GM15510 (cell line): ENCODE measurements around the gene TSPOAP1.

Source experiments
- POLR2A ChIP-seq: IDR thresholded peaks from 3 replicates; pipeline ENCODE4 v1.6.1; 2011; ENCODE audit warnings: borderline replicate concordance; ENCODE audit not compliant: insufficient read length; ENCODE audit errors: extremely low read depth

The TSPOAP1 gene

GRCh38 chr17:58365980-58366595, 37.5 kb upstream of the TSPOAP1 start:
- TF ChIP-seq POLR2A, result no peak

DNA sequence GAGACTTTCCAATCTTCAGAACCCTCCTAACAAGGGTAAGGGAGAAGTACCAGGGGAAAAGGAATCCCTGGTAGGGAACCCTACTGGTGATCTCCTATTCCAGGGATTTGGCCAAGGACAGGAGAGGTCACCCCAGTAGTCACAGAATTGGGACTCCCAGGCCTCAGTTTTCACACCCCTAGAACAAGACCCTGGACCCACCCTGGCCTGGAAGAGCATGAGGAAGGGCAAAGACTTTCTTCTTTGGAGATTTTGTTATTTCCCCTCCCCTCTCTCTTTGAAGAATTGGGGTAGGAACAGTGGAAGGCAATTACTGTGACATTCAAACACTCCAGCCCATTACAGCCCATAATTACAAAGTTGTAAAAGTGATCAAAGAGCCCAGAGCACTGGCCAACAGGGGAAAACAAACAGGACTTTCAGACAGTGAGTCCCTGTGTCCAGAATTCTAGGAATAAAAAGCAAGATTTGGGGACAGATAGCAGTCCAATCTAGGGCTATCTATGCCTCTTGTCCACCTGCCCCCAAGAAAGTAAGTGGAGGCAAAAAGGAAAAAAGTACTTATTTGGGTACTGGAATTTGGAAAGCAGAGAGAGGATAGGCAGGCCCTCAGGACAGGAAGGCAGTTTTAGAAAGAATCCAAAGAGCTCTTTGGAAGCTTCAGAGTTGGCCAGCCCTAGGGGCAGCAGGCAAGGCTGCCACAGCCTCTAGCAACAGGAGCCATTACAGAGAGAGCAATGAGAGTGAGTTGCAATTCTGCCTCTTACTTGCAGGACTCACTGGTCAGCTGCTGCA, 36.8 kb upstream of the TSPOAP1 start:
- TF ChIP-seq POLR2A, result no peak

- no peak for TF ChIP-seq POLR2A
Observed at GRCh38 chr17:58364270-58364942, 35.8 kb upstream of the TSPOAP1 start.

DNA sequence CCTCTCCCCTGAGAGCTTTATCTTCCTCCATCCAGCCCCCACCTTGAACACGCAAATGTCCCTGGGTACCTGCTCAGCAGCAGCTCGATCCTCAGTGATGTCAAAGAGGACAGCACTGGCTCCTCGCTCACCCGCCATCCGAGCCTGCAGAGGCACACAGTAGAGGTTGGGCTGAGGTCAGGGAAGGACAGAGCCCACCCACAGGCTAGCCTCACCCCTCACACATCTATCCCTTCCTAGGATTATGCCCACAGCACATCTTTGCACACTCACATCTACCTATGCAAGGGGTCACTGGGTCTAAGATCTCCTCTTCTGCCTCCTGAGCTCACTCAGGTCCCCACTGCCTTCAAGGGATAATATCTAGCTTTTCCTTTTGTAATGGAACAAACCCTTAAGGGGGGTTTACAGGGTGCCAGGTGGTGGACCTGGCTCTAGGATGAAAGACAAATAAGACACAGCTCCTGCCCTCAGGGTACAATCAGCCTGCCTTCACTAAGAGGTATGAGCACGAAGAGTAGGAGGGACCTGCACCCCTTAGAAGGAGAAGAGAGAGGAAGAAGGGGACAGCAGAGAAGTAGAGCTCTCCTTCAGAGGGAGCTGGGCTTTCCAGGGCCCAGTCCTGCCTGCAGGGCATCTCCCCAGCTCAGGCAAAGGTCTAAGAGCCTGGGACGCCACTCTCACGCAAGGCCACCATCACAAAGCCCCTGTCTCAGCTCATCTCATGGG, 35.0 kb upstream of the TSPOAP1 start:
- no peak for TF ChIP-seq POLR2A

- no peak for TF ChIP-seq POLR2A
Observed at GRCh38 chr17:58362368-58363014, 33.9 kb upstream of the TSPOAP1 start.

DNA sequence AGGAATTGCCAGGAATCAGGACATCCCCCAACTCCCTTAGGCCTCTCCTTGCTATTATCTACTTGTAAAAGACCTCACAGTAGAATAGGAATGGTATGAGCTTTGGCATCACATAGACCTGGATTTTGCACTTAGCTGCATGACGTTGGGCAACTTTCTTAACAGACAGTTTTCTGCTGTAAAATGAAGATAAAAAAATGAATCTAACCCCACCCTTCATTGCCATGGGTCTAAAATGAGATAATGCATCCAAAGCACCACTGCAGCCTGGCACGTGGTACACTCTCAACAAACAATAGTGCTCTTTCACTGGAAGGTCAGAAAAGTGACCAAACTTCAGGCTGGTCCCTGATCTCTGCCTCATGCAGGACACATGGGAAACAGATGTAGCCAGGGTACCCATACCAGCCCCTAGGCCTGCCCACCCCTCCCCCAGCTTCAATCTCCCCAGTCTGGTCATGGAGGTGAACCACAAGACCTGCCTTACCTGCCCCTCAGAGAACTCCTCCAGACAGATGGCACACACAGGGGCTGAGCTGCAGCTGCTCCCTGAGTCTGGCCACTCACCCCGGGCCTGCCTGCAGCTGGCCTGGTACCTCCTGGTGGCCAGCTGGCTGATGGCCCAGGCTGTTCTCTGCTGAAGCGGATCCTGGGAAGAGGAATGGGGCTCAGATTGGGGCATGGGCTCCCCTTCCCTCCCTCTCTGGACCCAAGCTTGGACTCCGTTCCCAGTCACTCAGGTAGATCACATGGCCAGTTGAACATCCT, 31.9 kb upstream of the TSPOAP1 start:
- TF ChIP-seq POLR2A, result no peak

DNA sequence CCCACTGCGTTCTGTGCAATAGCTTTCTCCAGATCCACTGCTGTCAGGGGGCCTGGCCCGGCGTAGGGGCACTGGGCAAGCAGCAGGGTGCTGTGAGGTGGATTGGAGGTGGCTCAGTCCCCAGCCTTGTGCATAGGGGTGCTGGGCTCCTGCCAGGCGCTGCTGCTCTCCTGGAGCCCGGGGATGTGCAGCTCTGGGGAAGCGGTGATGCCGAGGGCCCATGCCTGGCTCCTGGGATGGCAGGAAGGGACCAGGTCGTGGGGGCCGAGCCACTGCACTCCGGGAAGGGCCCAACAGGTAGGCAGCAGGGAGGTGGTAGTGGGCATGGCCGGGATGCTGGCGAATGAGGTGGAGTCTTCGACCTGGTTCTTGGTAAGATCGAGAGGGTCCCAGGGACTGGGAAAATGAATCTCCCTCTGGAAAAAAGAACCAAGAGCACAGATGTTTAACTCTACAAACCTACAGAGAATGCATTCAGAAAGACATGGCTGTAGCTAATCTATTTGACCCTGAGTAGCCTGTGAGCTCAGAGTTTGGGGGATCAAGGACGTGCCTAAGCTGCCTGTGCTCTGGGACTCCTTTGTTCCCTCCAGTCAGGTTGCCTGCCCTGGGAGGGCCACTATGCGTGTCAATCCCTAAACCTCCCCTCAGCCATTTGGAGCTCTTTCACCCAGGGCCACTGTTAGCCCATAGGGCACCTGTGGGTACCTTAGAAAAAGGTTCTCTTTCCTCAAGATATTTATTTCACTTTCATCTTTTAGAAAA, 30.0 kb upstream of the TSPOAP1 start:
- TF ChIP-seq POLR2A, result no peak

- no peak for TF ChIP-seq POLR2A
Observed at GRCh38 chr17:58357312-58358297, 29.0 kb upstream of the TSPOAP1 start.

DNA sequence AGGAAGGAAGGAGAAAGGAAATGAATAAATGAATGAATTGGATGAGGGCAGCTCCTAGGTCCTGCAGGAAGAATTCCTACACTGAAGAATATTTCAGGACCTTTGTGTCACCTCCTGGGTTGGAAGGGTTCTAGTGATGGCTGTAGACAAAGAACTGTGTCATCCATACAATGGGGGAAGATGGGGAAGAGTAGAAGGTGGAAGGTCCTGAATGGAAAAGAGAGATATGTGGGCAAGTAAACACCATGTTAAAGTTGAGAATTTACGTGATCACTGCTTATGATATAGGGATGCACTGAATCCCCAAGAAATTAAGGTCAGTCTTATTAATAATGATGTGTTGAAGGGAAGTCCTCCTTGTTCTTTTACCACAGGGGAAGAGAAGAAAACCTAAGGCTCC, 27.6 kb upstream of the TSPOAP1 start:
- TF ChIP-seq POLR2A, result no peak

DNA sequence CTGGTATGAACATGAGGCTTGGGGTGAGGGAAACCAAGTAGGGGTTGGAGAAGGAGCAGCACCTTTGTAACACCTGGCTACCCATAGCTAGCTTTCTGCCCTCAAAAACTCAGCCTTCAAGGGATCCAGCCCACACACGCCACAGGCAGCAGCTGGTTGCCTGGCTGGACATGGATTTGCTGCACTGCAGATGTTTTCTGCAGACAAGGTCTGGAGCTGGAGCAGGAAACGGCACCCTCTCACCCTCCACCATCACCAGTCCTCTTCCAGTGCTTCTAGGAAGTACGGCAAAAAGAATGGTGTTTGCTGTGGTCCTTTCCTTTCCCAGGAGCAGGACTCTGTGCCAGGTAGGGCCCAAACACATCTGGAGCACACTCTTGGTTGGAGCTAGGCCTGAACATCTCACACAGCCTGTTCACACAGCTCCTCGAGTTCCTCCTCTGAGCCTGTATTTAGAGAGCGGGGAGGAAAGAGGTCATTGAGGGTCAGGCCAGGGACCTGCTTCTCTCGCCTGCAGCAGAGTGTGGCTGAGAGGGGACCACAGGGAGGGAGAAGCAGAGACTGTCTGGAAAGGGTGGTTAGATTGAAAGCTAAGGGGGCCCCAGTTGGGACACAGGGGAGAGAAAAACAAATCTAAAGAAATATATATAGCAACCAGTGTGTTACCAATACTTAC, 26.1 kb upstream of the TSPOAP1 start:
- TF ChIP-seq POLR2A, result no peak

DNA sequence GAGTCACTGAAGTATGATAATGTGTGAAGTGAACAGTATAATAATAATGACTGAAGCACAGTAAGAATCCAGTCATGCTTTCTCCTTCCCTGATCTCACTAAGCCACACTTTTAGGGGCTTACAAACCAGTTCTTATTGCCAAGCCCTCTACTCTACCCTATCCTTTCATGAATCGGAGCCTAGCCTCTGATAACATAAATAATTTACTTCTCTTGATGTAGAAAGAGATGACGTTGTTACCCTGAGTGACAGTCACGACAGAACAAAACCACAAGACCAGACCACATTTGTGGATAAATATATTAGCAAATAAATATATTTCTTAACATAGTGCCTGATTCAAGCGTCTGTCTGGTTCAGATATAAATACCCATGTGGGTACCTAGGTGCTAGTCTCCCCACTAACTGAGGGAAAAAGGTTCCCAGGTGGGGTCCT, 24.8 kb upstream of the TSPOAP1 start:
- no peak for TF ChIP-seq POLR2A
